MM.1S (cell line): ENCODE data around the gene PERM1.

Experiments
- EZH2 ChIP-seq: fragments of 300-600 bp; sonication (generic); optimal IDR thresholded peaks from 2 replicates; pipeline ENCODE3; 2017; ENCODE audit warnings: low read depth, mild to moderate bottlenecking, antibody characterized with exemption, low read length, mixed read lengths
- EZH2phosphoT487 ChIP-seq: fragments of 300-600 bp; sonication (generic); IDR thresholded peaks from 2 replicates; pipeline ENCODE4 v1.6.1; 2018; ENCODE audit warnings: antibody characterized with exemption, low read length
- TF ChIP-seq, protein P1 (sequence below): fragments of 300-600 bp; sonication (generic); IDR thresholded peaks from 2 replicates; pipeline ENCODE4 v1.5.1; 2016; ENCODE audit warnings: antibody characterized with exemption, low read length, mixed read lengths

GRCh38 chr1:981491-981954, 370 bp downstream of the PERM1 start:
- TF ChIP-seq, protein P1, sequence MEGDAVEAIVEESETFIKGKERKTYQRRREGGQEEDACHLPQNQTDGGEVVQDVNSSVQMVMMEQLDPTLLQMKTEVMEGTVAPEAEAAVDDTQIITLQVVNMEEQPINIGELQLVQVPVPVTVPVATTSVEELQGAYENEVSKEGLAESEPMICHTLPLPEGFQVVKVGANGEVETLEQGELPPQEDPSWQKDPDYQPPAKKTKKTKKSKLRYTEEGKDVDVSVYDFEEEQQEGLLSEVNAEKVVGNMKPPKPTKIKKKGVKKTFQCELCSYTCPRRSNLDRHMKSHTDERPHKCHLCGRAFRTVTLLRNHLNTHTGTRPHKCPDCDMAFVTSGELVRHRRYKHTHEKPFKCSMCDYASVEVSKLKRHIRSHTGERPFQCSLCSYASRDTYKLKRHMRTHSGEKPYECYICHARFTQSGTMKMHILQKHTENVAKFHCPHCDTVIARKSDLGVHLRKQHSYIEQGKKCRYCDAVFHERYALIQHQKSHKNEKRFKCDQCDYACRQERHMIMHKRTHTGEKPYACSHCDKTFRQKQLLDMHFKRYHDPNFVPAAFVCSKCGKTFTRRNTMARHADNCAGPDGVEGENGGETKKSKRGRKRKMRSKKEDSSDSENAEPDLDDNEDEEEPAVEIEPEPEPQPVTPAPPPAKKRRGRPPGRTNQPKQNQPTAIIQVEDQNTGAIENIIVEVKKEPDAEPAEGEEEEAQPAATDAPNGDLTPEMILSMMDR = no peak
- no peak for TF ChIP-seq EZH2phosphoT487
- TF ChIP-seq EZH2 = no peak
